SH-SY5Y (cell line): ENCODE data around the gene TAX1BP3.

Source experiments
- GATA2 ChIP-seq: IDR thresholded peaks from 2 replicates; pipeline ENCODE4 v1.6.1; 2011; ENCODE audit warnings: mild to moderate bottlenecking, low read depth, low read length
- GATA3 ChIP-seq: IDR thresholded peaks from 2 replicates; pipeline ENCODE4 v1.6.1; 2011; ENCODE audit warnings: low read depth, mild to moderate bottlenecking, low read length, moderate library complexity

DNA sequence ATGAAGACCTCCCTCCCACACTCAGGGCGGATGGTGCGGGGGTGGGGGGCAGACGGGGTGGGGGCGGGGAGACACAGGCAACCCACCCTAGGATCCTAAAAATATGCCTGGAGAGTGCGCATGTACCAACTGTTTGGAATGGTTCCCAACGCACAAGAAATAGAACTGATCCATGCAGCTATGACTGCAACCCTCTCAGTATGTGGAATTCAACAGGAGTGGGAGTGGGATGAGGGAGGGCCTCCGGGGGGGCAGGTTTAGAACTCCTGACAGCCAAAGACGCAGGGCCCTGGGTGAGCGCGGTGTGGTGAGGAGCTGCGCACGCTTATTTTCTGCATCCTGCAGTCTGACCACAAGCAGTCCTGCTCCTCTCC lies 28.7 kb upstream of the TAX1BP3 start:
- TF ChIP-seq GATA3 (no peak), GATA2 (no peak)
